Nucleus accumbens (tissue), 56 donors: ENCODE measurements around the gene ANP32D.
"Not testable (repeated sequence)": the region's sequence is repeated elsewhere in the genome, so short reads cannot be mapped to it uniquely, and the experiment has no call there.

Experiments
- DNase-seq, 56 donors: peaks; one replicate each; lab custom pipeline; 2025; lab: John Stamatoyannopoulos, UW

Gene ANP32D

GRCh38 chr12:48489456-48489855 is 17.1 kb downstream of the ANP32D start:
- not testable (repeated sequence) for DNase-seq

- DNase-seq, result not testable (repeated sequence)
These were observed 27.9 kb downstream of the ANP32D start for GRCh38 chr12:48500281-48500680.

GRCh38 chr12:48506836-48507235 is 34.5 kb downstream of the ANP32D start:
- DNase-seq, result not testable (repeated sequence)

- no peak for DNase-seq
These were observed 36.6 kb downstream of the ANP32D start for GRCh38 chr12:48508987-48509386.

GRCh38 chr12:48510111-48510510 is 37.8 kb downstream of the ANP32D start:
- no peak for DNase-seq

GRCh38 chr12:48512855-48513254 is 40.5 kb downstream of the ANP32D start:
- DNase-seq, result no peak

- no peak for DNase-seq
These were observed 42.4 kb downstream of the ANP32D start for GRCh38 chr12:48514728-48515127.

GRCh38 chr12:48520381-48520780 is 48.0 kb downstream of the ANP32D start:
- DNase-seq, result not testable (repeated sequence)
